Neutrophil (primary cell): ENCODE results near the gene SURF2.

ENCODE experiments used
- H3K27ac ChIP-seq: fragments of 200-600 bp; sonication (generic); 2 replicates; pipeline ENCODE4 v1.5.1; 2016; ENCODE audit warnings: mild to moderate bottlenecking, moderate library complexity
- H3K27me3 ChIP-seq: fragments of 200-600 bp; sonication (generic); 2 replicates; pipeline ENCODE4 v1.6.0; 2016; ENCODE audit warnings: mild to moderate bottlenecking
- H3K36me3 ChIP-seq: fragments of 200-600 bp; sonication (generic); 2 replicates; pipeline ENCODE4 v1.5.1; 2017
- H3K4me1 ChIP-seq, 2 experiments: fragments of 200-600 bp in 1 of 2; sonication (generic) in 1 of 2; 1 replicate in 1 of 2; 2 replicates in 1 of 2; pipeline versions ENCODE4 v1.5.1 to v1.6.1; 2013 to 2016; ENCODE audit warnings: low read depth in 1 of 2, low read length in 1 of 2, mild to moderate bottlenecking in 1 of 2, moderate library complexity in 1 of 2; ENCODE audit not compliant: control insufficient read depth in 1 of 2, insufficient read depth in 1 of 2
- H3K4me3 ChIP-seq, 2 experiments: fragments of 200-600 bp in 1 of 2; sonication (generic) in 1 of 2; 1 replicate in 1 of 2; 2 replicates in 1 of 2; pipeline ENCODE4 v1.5.1; 2013 to 2016; ENCODE audit warnings: low read depth in 1 of 2, low read length in 1 of 2, mild to moderate bottlenecking in 1 of 2, moderate library complexity in 1 of 2
- H3K9me3 ChIP-seq: fragments of 200-600 bp; sonication (generic); 2 replicates; pipeline ENCODE4 v1.5.1; 2016
- TF ChIP-seq, protein P1 (sequence below): fragments of 200-600 bp; sonication (generic); IDR thresholded peaks from 2 replicates; pipeline ENCODE4 v1.5.1; 2016; ENCODE audit warnings: antibody characterized with exemption

Gene SURF2

DNA sequence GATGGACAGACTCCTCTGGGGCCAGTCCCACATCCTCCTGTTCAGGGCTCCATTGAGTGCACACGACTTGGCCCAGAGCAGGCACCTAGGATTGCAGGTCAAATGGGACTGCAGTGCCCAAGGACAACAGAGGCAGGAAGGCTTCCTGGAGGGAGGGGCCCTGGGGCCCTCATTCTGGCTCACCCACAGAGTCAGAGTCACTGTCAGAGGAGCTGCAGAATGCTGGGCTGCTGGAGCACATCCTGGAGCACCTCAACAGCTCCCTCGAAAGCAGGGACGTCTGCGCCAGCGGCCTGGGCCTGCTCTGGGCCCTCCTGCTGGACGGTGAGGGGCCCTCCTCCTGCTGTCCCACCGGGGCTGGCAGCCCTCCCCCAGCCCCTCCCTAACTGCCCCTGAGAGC lies 46.3 kb downstream of the SURF2 start:
- H3K9me3 ChIP-seq = no peaks in the 10 kb centered on the region
- H3K4me1 ChIP-seq = no peaks in the 10 kb centered on the region
- peaks cover 22% of the 10 kb centered on the region for H3K36me3 ChIP-seq
- peaks cover 4% of the 10 kb centered on the region for H3K27me3 ChIP-seq
- TF ChIP-seq, protein P1, sequence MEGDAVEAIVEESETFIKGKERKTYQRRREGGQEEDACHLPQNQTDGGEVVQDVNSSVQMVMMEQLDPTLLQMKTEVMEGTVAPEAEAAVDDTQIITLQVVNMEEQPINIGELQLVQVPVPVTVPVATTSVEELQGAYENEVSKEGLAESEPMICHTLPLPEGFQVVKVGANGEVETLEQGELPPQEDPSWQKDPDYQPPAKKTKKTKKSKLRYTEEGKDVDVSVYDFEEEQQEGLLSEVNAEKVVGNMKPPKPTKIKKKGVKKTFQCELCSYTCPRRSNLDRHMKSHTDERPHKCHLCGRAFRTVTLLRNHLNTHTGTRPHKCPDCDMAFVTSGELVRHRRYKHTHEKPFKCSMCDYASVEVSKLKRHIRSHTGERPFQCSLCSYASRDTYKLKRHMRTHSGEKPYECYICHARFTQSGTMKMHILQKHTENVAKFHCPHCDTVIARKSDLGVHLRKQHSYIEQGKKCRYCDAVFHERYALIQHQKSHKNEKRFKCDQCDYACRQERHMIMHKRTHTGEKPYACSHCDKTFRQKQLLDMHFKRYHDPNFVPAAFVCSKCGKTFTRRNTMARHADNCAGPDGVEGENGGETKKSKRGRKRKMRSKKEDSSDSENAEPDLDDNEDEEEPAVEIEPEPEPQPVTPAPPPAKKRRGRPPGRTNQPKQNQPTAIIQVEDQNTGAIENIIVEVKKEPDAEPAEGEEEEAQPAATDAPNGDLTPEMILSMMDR = no peak
- no peak overlapping the region for H3K4me3 ChIP-seq
- H3K27ac ChIP-seq = no peak overlapping the region

DNA sequence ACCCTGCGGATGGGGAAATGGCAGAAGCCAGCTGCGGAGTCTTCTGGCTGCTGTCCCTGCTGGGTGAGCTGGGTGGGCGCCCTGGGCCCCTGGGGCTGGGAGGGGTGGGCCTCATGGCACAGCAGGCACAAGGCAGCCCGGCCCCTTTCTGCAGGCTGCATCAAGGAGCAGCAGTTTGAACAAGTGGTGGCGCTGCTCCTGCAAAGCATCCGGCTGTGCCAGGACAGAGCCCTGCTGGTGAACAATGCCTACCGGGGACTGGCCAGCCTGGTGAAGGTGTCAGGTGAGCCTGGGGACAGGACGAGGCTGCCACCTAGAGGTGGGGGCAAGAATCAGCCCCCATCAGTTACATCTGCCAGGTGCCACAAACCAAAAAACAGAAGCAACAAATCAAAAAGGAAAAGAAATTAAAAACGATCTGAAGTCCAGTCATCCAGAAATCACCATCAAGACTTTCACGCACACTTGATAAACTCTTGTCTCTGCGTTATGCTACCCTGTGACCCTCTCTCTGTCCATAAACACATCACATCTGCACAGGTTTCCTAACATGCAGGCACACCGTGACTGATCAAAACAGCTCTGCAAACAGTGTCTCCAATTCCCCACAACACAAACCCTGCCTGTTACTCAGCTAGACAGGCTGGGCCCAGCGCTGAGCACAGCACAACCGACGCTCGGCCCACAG lies 47.6 kb downstream of the SURF2 start:
- Histone ChIP-seq H3K36me3 (peaks cover 26% of the 10 kb centered on the region), H3K27ac (no peak overlapping the region), H3K4me3 (no peak overlapping the region), H3K4me1 (no peaks in the 10 kb centered on the region), H3K9me3 (no peaks in the 10 kb centered on the region), H3K27me3 (no peaks in the 10 kb centered on the region)
- TF ChIP-seq, protein P1 = peak; percentile 71

DNA sequence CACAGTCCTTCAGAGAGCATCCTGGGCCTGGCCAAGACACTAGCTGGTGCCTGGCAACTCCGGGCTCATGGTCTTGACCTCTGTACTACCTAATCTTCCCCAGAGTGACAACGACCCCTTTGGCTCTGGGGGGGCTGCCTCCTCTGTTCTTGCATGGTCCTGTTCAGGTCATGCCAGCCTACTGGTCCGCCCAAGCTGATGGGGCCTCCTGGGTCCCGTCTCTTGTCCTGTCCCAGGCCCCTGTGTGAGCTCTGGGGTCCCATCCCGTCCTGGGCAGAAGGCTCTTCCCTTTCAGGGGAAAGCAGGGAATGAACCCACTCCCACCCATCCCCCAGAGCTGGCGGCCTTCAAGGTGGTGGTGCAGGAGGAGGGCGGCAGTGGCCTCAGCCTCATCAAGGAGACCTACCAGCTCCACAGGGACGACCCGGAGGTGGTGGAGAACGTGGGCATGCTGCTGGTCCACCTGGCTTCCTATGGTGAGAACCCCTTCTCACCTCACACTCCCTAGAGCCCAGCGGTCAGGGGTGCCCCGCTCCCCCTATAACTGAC lies 48.2 kb downstream of the SURF2 start:
- Histone ChIP-seq H3K27me3 (no peaks in the 10 kb centered on the region), H3K4me1 (no peaks in the 10 kb centered on the region), H3K4me3 (no peak overlapping the region), H3K27ac (no peak overlapping the region), H3K36me3 (peaks cover 32% of the 10 kb centered on the region), H3K9me3 (no peaks in the 10 kb centered on the region)
- TF ChIP-seq, protein P1 = no peak

DNA sequence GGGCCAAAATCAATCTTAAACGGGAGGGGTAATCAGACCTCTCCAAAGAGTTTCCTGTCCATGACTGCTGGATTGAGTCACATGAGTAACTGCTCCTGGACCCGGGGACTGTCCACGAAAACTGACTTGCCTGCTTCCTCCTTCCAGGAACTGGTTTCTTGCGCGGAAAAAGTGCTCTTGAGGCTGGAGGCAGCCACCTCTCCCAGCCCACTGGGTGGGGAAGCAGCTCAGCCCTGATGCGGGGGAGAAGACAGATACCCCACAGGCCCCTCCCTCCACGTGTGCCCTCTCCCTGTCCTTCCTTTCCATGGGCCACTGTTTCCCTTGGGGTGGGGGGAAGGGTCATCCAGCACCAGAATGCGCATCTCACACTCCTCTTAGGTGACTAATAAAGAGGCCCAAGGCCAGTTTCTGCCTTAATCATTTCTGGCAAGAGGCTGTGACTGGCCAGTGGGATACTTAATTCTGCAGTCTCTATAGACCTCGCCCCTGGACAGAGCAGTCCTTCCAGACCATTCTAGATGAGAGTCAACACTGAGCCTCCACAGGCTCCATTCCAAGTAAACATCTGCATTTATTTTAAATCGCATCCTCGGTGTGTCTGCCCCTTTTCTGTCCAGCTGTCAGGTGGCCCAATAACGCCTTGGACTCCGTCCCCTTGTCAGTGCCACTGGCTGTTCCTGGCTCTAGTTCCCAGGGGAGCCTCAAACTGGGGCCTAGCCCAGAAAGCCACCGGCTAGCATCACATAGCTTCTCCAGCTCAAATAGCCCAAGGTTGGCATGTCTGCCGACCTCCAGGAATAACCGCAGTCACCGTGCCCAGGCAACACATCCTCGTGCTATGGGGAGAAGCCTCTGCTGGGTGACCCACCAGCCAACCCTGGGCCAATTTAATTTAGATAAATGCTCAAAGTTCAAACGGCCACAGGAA lies 49.4 kb downstream of the SURF2 start:
- Histone ChIP-seq H3K9me3 (no peaks in the 10 kb centered on the region), H3K27me3 (no peaks in the 10 kb centered on the region), H3K4me1 (no peaks in the 10 kb centered on the region), H3K36me3 (peaks cover 44% of the 10 kb centered on the region), H3K27ac (no peak overlapping the region), H3K4me3 (no peak overlapping the region)
- TF ChIP-seq, protein P1 = no peak

DNA sequence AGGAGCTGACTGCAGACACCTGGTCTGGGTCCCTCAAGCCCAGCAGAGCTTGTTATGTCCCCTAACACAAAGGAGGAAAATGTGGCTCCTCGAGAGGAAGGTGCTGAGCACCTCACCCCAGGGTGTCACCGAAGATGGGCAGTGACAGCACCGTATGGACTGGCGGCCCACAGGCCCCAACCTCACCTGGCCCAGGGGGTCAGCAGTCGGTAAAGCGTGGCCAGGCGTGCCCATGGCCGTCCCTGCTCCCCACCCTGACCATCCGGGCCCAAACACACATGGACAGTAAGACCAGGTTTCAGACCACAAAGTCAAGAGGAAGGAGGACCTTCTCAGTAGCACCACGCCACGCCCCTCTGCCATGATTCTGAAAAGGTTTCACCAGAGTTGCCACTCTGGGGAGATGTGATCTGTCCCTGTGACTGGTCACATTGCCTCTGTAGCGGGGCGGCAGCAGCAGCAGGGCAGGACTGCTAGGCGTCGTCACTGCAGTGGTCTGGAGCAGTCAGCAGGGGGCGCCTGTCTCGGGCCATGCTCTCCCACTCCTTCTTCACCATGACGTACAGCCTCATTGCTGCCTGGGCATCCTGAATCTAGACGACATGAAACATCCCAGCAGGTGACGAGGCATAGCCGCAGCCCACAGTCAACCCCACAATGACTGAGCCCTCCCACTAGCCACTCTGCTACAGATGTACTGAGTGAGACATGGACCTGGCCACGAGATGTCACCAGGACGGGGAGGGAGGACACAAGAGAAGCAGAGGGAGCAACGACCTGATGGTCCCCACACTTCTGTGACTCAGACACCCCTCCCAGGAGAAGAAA lies 50.3 kb downstream of the SURF2 start:
- TF ChIP-seq, protein P1 = peak; percentile 81
- no peaks in the 10 kb centered on the region for H3K4me1 ChIP-seq
- peaks cover 53% of the 10 kb centered on the region for H3K36me3 ChIP-seq
- H3K27ac ChIP-seq = no peak overlapping the region
- H3K4me3 ChIP-seq = no peak overlapping the region
- H3K9me3 ChIP-seq = no peaks in the 10 kb centered on the region
- H3K27me3 ChIP-seq = no peaks in the 10 kb centered on the region
